GM21423 (cell line): ENCODE data around the gene MADCAM1.
"Not testable (repeated sequence)": the region's sequence is repeated elsewhere in the genome, so short reads cannot be mapped to it uniquely, and the experiment has no call there.

ENCODE experiments used
- ATAC-seq: cut with Tn5 transposase; IDR thresholded peaks from one replicate; pipeline ENCODE4 v1.9.1; 2021; ENCODE audit warnings: mild to moderate bottlenecking, moderate library complexity; ENCODE audit not compliant: unreplicated experiment

The MADCAM1 gene

DNA sequence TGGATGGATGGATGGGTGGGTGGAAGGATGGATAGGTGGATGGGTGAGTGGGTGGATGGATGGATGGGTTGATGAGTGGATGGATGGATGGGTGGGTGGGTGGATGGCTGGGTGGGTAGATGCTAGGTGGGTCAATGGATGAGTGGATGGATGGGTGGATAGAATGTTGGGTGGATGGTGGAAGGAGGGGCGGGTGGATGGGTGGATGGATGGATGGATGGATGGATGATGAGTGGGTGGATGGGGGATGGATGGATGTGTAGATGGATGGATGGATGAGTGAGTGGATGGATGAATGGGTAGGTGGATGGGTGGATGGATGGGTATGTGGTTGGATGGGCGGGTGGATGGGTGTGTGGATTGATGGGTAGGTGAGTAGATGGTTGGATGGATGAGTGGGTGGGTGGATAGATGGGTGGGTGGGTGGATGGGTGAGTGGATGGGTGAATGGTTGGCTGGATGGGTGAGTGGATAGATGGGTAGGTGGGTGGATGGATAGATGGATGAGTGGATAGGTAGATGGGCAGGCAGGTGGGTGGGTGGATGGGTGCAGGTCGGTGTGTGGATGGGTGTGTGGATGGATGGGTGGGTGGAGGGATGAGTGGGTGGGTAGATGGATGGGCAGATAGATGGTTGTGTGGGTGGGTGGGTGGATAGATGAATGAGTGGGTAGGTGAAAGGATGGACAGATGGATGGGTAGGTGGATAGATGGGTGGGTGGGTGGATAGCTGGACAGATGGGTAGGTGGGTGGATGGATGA lies 31.1 kb upstream of the MADCAM1 start:
- no peak for ATAC-seq

DNA sequence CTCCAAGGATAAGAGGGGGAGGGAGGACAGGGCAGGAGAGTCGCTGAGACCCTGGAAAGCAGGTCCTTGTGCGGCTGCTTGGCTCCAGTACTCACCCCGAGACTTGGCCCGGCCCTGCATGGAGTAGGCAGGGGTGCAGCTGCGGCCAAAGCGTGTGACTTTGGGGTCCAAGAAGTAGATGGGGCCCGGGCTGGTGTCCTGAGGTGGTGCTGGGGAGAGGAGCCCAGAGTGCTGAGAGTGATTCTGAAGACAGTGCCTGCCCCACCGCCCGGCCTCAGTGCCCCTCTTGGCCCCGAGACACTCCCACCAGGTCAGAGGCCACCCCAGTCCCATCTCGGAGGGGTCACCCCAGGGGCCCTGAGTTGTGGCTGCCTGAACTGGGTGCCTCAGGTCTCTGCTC lies 28.7 kb upstream of the MADCAM1 start:
- ATAC-seq: no peak

DNA sequence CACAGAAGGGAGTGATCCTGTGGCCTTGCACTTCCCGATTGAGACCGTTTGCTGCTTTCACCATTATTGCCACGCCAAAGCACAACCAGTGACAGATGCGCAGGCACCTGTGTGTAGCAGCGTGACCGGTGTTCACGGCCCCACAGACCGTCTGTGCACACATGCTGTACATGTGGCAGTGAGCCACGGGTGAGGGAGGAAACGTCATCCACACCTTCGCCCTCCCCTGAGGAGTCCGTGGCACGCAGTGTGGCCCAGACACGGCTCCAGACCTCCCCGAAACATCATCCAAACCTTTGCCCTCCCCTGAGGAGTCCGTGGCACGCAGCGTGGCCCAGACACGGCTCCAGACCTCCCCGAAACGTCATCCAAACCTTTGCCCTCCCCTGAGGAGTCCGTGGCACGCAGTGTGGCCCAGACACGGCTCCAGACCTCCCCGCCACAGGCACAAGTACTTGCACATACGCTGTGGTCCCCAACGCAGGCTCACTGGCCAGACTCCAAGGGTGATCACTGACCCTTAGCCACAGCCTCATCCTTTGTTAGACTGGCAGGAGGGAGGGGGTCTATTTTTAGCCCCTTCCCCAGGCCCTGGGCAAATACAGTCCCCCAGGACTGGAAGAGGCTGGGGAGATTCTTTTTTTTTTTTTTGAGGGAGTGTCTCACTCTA lies 27.6 kb upstream of the MADCAM1 start:
- no peak for ATAC-seq

- no peak for ATAC-seq
Measured at GRCh38 chr19:469833-470232, 26.5 kb upstream of the MADCAM1 start.

DNA sequence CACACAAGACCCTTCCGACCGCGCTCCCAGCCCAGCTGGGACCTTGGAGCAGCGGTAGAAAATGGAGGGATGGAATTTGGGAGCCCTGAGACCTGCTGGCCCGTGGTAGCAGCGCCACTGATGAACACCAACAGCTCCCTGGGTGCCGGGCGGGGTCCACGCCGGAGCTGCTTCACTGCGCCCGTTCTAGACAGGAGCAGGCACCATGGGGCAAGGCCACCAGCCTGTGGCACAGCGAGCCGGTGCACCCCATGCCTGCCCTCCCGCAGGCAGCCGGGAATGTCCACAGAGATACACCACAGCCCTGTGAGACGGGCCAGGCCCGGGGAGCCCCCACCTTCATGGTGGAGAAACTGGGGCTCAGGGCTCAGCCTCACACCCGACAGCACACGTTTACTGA lies 25.6 kb upstream of the MADCAM1 start:
- ATAC-seq: no peak

DNA sequence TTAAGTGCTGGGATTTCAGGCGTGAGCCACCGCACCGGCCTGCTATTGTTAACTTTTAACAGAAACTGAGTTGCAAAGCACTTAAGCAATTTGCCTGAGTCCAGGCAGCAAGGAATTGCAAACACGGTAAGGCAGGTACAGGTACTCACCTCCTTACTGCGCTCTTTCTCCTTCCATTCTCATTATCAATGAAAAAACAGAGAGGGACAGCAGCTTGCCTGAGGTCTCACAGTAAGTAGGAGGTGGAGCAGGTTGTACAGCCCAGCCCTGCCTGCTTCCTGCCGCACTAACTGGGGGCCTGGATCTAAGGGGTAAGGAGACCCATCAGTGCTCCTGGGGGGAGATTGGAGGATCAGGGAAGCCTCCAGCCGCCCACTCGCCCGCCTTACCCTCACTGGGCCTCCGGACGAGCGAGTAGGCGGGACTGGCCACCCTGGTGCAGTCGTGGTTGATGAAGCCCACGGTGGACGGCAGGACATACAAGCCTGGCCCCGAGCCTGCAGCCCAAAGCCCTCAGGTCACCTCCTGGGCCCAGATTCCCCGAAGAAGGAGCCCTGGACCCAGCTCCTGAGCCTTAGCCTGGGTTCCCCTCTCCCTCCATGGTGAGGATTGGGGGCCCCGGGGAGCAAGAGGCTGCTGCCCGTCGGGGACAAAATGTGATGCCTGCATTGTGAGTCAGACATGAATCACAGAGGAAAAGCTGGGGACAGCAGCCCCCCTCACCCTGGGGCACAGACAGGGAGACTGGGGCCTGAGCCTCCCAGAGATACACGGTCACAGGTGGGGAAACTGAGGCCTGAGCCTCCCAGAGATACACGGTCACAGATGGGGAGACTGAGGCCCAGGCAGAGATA lies 24.1 kb upstream of the MADCAM1 start:
- ATAC-seq: no peak

DNA sequence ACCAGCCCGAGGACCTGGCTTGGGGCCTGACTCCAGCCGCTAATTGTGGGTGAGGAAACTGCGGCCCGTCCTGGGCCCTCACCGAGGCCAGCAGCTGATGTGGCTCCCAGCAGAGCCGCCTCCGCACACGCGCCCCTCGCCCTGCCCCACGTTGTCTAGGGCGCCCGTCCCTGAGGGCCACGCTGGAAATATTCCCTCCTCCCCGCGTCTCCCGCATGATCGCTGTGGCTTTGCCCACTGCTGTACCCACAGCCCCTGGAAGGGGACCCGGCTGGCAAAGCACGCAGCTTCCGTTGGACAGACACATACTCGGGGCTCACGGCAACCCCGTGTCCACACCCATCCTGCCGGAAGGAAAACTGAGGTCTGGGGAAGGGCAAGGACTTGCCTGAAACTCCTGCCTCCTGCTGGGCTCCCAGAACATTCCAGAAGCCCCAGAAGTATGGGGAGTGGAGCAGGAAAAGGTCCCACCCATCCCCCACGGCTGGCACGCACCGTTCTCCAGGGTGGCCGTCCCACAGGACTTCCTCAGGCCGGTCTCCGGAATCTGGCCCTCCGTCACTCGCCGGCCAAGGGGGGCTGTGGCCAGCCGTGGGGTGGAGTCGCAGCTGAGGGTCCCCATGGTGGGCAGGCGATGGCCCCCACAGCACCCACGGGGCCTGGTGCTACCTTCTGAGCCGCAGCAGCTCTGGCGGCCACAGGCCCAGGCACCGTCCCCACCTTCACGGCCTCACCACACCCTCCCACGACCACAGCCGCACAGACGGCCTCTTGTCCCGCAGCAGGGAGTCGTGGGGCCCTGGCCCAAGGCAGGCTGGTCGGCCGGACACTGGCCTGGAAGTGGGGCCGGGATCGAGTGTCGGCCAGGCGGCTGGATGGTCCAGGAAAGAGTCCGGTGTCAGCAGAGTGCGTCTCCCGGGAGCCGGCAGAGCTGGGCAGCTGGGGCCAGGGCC lies 21.9 kb upstream of the MADCAM1 start:
- no peak for ATAC-seq

DNA sequence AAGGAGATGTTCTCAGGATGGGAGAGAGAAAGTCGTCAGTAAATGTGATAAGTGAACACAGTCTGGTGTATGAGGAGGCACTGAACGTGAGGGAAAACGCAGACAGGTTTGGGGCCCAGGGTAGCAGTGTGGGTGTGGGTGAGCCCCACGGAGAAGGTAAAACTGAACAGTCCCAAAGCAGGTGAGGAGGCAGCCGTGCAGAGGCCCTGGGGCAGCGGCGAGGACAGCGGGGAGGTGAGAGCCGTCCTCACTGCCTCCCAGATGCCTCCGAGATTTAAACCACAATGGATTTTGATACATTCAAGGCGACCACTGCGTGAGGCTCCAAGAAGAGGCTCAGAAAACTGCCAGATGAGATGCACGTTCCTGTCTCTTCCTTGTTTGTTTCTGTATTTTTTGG lies 20.9 kb upstream of the MADCAM1 start:
- no peak for ATAC-seq

DNA sequence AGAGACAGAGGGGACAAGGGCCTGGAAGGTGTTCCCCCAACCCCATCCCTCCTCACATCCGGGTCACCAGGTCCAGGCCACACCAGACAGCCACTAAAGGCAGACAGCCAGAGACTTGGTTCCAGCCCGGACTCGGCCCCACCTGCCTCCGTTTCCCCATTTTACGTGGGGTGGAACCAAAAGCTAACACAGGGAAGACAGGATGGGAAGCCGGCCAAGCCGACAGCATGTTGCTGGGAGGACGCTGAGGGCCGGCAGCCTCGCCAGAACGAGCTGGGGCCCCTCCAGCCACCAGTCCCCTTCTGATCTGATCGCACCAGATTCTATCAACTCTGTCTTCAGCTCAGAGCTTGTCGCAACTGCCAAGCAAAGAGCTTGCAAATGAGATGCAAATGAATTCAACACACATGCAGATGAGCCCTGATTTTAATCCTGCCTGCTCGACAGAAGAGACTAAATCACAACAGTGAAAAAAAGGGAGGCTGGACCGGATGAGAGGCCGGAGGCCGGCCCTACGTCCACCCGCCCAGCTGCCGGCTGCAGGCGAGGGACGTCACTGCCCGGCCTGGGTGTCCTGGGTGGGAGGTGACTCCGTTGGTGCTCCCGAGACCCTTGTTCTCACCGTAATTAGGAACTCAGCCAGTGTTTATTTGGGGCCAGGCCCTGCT lies 17.9 kb upstream of the MADCAM1 start:
- no peak for ATAC-seq

- no peak for ATAC-seq
Measured at GRCh38 chr19:478976-479375, 17.3 kb upstream of the MADCAM1 start.

- ATAC-seq: no peak
Measured at GRCh38 chr19:480016-480855, 16.1 kb upstream of the MADCAM1 start.

DNA sequence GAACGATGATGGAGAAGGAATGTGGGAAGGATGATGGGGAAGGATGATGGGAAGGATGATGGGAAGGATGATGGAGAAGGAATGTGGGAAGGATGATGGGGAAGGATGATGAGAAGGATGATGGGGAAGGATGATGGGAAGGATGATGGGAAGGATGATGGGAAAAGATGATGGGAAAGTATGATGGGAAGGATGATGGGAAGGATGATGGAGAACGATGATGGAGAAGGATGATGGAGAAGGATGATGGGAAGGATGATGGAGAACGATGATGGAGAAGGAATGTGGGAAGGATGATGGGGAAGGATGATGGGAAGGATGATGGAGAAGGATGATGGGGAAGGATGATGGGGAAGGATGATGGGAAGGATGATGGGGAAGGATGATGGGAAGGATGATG lies 15.2 kb upstream of the MADCAM1 start:
- not testable (repeated sequence) for ATAC-seq

DNA sequence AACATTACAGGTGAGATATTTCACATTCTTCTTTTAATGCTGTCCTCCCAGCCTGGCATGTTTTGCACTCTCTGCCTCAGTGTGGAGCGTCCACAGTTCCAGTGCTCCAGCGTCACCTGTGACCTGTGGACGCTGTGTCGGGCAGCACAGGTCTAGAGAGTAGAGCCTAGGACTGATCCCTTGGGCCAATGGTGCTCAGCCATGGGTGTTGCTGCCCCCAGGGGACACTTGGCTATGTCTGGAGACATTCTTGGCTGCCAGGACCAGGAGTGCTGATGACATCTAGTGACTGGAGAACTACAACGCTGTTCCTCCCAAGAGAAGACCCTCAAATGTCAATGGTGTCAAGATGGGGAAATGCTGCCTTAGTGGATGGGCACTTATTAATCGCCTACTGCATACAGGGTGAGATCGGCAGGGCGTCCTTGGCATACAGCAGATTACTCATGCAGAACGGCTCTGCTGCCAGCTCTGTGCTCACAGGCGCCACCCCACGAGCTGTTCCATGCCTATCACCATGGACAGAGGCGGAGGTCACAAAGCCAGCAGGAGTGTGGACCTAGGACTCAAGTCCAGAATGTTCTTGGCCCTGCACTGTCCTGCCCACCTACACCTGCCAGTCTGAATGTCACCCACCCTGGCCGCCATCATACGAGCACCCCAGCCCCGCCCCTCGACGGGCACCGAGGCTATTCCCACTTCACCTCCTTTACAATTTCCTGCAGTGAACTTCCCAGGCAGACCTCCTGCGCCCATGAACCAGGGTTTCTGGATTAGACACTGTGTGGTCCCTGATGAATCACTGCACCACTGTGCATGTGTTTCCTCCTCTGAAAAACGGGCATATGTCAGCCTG lies 13.9 kb upstream of the MADCAM1 start:
- ATAC-seq: no peak

DNA sequence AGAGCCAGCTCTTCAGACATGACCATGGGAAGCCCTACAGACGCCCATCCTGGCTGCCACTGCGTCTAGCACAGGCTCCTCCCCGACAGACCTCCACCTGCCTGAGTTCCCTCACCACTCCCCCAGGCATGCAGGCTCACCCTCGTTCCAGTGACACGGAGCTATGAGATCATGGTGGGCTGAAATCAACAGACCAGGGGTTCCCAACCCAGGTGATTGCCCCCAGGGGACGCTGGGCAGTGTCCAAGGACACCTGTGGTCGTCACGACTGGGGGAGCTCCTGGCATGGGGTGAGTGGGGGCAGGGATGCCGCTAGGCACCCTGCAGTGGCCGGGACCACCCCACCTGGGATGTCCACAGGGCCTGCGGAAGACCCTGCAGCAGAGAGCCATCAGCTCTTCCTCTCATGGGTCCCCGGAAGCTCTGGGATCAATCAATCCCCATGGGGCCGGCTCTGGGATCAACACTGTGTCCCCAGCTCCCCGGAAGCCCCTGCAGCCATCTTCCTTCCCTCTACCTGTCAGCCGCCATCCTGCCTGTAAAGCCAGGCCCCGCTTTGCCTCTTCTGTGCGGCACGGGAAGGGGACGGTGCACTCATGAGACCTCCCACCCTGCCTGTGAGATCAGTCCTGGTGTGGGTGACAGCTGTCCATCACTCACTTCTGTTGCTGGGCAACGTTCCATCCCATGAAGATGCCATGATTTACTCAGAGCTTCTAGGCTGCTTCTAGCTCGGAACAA lies 12.8 kb upstream of the MADCAM1 start:
- ATAC-seq: no peak

GRCh38 chr19:484494-484893 lies 11.8 kb upstream of the MADCAM1 start:
- no peak for ATAC-seq

- no peak for ATAC-seq
Measured at GRCh38 chr19:485077-485476, 11.2 kb upstream of the MADCAM1 start.

DNA sequence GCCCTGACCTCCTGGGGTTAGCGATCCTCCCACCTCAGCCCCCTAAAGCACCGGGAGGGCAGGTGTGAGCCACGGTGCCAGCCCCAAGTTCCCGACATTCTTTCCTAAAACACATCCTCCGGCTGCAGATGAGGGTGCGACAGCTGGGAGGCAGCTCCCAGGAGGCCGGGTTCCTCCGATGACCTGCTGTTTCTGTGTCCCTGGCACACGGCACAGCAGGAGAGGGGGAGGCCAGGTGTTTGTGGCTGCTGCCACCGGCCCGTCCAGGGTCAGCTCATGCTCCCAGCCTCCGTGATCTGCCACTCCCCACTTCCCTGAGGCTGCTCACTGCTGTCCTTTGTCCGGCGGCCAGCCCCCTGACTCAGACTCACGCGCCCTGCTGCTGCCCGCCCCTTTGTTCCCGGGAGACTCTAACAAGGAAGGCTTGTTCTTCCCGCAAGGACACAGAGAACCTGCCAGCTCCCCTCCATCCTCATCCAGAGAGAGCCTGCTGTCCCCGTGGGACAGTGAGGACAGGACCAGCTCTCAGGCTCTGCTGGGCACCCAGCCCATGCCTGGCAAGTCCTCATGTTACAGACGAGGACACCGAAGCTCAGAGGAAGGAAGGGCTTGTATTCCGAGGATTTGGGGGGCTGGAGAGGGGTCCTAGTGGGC lies 10.6 kb upstream of the MADCAM1 start:
- ATAC-seq: no peak
